Measurements from ENCODE around the gene LMTK2. TPM values are rescaled to one million over a fixed set of nuclear protein-coding genes. Genes with fewer than 3 reads are reported as not detected.

The LMTK2 gene
- total and polyA plus RNA-seq, 8 donors: 13.4 to 28.2 (median 16.6) TPM

DNA sequence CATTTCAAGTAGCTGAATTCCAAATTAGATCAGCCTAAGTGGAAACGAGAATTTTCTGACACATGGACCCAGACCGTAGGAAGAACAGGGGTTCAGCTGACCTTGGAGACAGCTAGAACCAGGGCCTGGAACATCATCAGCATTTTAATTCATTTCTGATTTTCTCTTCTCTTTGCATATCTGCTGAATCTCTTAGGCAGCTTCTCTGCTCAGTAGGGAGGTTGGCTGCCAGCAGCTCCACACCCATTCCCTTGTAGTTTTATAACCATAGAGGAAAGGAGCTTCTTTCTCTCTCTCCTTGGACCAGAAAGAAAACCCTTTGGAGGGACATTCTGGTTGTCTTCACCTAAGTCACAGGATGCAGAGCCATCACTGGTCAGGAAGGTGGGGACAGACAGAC, 36.0 kb downstream of the LMTK2 start:
- ATAC-seq (no peak), DNase-seq (no peak)
- Histone ChIP-seq H3K4me3 (no peak overlapping the region), H3K27ac (no peak overlapping the region), H3K36me3 (peaks cover 0 to 50% of the 10 kb centered on the region in 2 donors), H3K4me1 (peaks cover 0 to 9% of the 10 kb centered on the region in 2 donors), H3K9me3 (no peaks in the 10 kb centered on the region), H3K27me3 (peaks cover 0 to 12% of the 10 kb centered on the region in 2 donors)
- intact Hi-C loops (cut with DNase I): no loop called here
- TF ChIP-seq CTCF (IDR thresholded peaks at IDR 0.05): no peak

- no peak for TF ChIP-seq CTCF (IDR thresholded peaks at IDR 0.05)
- Histone ChIP-seq H3K4me1 (no peaks in the 10 kb centered on the region), H3K27me3 (peaks cover 0 to 7% of the 10 kb centered on the region in 2 donors), H3K36me3 (peaks cover 0 to 35% of the 10 kb centered on the region in 2 donors), H3K9me3 (no peaks in the 10 kb centered on the region), H3K27ac (no peak overlapping the region), H3K4me3 (no peak overlapping the region)
- no peak for DNase-seq
- intact Hi-C loops (cut with DNase I): no loop called here
- no peak for ATAC-seq
These were observed 41.9 kb downstream of the LMTK2 start for GRCh38 chr7:98148607-98149006.

DNA sequence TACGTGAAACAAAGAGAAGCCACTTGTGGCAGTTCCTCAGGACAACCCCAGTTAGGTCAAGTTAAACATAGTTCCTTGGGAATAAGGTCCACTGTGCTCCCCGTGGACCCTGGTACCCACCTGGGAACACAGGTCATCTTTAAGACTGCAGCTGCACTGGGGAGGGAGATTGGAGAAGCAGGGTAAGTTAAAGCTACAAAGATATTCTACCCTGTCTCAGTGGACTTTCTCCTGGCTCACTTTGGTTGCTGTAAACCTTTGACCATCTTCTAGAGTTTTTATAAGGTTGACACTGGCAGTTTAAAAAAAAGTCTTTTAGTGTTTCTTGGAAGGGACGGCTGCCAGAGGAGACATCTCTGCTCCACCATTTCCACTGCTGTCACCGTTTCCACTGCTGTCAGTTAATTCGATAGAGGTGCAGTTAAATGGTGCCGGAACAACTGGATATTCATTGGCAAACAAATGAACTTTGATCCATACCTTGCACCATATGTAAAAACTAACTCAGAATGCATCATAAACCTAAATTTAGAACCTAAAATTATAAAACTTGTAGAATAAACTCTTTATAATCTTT, 42.5 kb downstream of the LMTK2 start:
- Histone ChIP-seq H3K9me3 (no peaks in the 10 kb centered on the region), H3K4me1 (no peaks in the 10 kb centered on the region), H3K27ac (no peak overlapping the region), H3K4me3 (no peak overlapping the region), H3K27me3 (peaks cover 0 to 7% of the 10 kb centered on the region in 2 donors), H3K36me3 (peaks cover 0 to 30% of the 10 kb centered on the region in 2 donors)
- ATAC-seq: no peak
- DNase-seq: no peak
- intact Hi-C loops (cut with DNase I): no loop called here
- no peak for TF ChIP-seq CTCF (IDR thresholded peaks at IDR 0.05)

DNA sequence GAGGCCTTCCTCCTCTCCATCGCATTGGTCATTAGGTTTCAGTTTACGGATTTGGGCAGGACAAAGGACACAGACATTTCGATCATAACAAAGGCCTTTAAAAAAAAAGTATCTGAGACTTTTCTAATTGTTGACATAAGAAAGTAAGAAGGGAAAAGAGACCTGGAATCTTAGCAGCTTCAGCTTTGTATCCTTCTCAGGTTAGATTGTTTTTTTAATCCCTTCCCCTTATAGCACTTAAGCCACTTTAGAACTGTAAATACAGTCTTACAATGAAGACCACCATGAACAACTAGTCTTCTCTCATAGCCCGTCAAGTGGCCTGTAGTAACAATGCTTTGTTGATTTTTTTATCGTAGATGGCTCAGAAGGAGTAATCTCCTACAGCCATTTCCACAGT, 45.2 kb downstream of the LMTK2 start:
- Histone ChIP-seq H3K27ac (no peak overlapping the region), H3K4me1 (no peaks in the 10 kb centered on the region), H3K36me3 (peaks cover 0 to 53% of the 10 kb centered on the region in 2 donors), H3K9me3 (no peaks in the 10 kb centered on the region), H3K4me3 (no peak overlapping the region), H3K27me3 (peaks cover 0 to 7% of the 10 kb centered on the region in 2 donors)
- no peak for DNase-seq
- no peak for ATAC-seq
- intact Hi-C loops (cut with DNase I): no loop called here
- TF ChIP-seq CTCF (IDR thresholded peaks at IDR 0.05): no peak

DNA sequence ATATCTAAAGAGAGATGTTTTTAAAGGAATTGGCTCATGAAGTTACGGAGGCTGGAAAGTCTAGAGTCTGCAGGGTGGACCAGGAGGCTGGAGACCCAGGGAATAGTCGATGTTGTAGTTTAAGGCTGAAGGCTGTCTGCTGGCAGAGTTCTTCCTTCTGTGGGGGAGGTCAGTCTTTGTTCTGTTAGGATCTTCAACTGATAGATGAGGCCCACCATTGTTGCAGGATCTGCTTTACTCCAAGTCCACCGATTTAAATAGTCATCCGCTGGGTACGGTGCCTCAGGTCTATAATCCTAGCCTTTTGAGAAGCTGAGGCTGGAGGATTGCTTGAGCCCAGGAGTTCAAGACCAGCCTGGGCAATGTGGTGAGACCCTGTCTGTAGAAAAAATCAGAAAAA, 50.0 kb downstream of the LMTK2 start:
- Histone ChIP-seq H3K4me1 (no peaks in the 10 kb centered on the region), H3K4me3 (no peak overlapping the region), H3K27ac (no peak overlapping the region), H3K27me3 (no peaks in the 10 kb centered on the region), H3K36me3 (peaks cover 0 to 61% of the 10 kb centered on the region in 2 donors), H3K9me3 (no peaks in the 10 kb centered on the region)
- ATAC-seq (no peak), DNase-seq (no peak)
- TF ChIP-seq CTCF (IDR thresholded peaks at IDR 0.05): no peak
- intact Hi-C loops (cut with DNase I): no loop called here

Data from left lung (tissue), 10 donors.